Brain microvascular endothelial cell (primary cell): ENCODE measurements around the gene NBR1.
"Not testable (repeated sequence)": the region's sequence is repeated elsewhere in the genome, so short reads cannot be mapped to it uniquely, and the experiment has no call there.

Source experiments
- DNase-seq: peaks from one replicate; pipeline ENCODE4 v3.0.0-alpha.2; 2020
- H3K27ac ChIP-seq: fragments of 250-450 bp; sonication (Bioruptor Pico); 2 replicates; pipeline ENCODE4 v1.5.1; 2020; ENCODE audit warnings: mild to moderate bottlenecking, moderate library complexity
- H3K27me3 ChIP-seq: fragments of 250-450 bp; sonication (Bioruptor Pico); replicated peaks from 2 replicates; pipeline ENCODE4 v1.5.1; 2020; ENCODE audit warnings: mild to moderate bottlenecking
- H3K36me3 ChIP-seq: fragments of 250-450 bp; sonication (Bioruptor Pico); replicated peaks from 2 replicates; pipeline ENCODE4 v1.5.1; 2020; ENCODE audit warnings: mild to moderate bottlenecking
- H3K4me3 ChIP-seq: 2 replicates; pipeline ENCODE4 v1.5.1; 2011; ENCODE audit warnings: low read depth, mild to moderate bottlenecking, control low read depth, low read length, moderate library complexity
- in situ Hi-C: cut with HindIII; loops from 2 replicates; pipeline ENCODE4 v1.10.0; 2017; ENCODE audit warnings: low sequenced_read_pairs, low pct_ligation_motif_present
- TF ChIP-seq, protein P1 (sequence below): IDR thresholded peaks from 2 replicates; pipeline ENCODE4 v1.5.1; 2011; ENCODE audit warnings: low read depth, mild to moderate bottlenecking, moderate library complexity, low read length, control low read depth, inconsistent platforms; ENCODE audit errors: missing control alignments

NBR1 gene

DNA sequence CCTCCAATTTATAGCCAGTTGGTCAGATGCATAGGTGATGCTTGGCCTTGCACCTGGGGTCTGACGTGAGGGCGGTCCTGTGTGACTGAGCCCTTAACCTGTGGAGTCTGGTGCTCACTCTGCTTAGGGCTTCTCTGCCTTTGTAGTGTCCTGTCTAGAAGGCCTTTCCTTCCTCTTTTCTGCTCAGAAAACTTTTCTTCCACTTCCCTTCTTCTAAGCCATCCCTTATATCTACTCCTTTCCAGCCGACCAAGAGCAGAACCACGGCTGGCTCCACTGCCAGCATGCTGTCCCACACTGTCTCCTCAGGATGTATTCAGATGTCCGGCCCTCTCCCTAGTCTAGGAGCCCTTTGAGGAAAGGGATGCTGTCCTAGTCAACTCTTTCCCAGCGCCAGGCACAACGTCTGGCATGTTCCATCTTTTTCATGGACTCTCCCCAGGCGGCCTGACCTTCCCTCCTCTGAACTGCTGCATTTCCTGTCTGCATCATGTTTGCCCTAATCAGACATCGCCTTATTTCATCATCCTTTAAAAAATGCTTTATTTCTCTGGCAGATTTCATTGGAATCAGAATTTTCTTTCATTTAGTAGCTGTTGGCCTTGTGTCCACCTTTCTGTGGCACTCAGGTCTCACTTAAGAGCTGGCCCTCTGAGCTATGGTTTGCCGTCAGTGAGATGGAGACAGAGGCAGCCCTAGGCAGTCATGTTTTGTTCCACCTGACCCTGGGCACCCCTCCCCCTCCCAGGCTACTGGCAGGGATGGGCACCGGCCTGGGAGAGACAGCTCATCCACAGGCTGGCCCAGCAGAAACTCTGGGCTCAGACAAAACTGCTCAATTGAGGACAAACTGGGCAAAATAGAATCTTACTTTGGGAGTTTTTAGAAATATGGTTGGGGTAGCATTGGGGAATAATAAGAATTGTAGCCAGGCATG lies 30.4 kb upstream of the NBR1 start:
- in situ Hi-C loops = no loop called here

GRCh38 chr17:43142153-43142552 lies 28.9 kb upstream of the NBR1 start:
- Histone ChIP-seq H3K4me3 (no peak overlapping the region), H3K27me3 (no peaks in the 10 kb centered on the region), H3K27ac (no peak overlapping the region), H3K36me3 (no peaks in the 10 kb centered on the region)
- TF ChIP-seq, protein P1, sequence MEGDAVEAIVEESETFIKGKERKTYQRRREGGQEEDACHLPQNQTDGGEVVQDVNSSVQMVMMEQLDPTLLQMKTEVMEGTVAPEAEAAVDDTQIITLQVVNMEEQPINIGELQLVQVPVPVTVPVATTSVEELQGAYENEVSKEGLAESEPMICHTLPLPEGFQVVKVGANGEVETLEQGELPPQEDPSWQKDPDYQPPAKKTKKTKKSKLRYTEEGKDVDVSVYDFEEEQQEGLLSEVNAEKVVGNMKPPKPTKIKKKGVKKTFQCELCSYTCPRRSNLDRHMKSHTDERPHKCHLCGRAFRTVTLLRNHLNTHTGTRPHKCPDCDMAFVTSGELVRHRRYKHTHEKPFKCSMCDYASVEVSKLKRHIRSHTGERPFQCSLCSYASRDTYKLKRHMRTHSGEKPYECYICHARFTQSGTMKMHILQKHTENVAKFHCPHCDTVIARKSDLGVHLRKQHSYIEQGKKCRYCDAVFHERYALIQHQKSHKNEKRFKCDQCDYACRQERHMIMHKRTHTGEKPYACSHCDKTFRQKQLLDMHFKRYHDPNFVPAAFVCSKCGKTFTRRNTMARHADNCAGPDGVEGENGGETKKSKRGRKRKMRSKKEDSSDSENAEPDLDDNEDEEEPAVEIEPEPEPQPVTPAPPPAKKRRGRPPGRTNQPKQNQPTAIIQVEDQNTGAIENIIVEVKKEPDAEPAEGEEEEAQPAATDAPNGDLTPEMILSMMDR = no peak
- in situ Hi-C loops = no loop called here
- no peak for DNase-seq

More for the DNA sequence above, 30.4 kb upstream of the NBR1 start:
- H3K27me3 ChIP-seq = no peaks in the 10 kb centered on the region
- no peaks in the 10 kb centered on the region for H3K36me3 ChIP-seq
- DNase-seq = no peak
- no peak overlapping the region for H3K4me3 ChIP-seq
- TF ChIP-seq, protein P1 = no peak
- no peak overlapping the region for H3K27ac ChIP-seq

- H3K27me3 ChIP-seq = no peaks in the 10 kb centered on the region
- DNase-seq = no peak
- H3K4me3 ChIP-seq = no peak overlapping the region
- in situ Hi-C loops = no loop called here
- H3K27ac ChIP-seq = no peak overlapping the region
- TF ChIP-seq, protein P1 = no peak
- H3K36me3 ChIP-seq = no peaks in the 10 kb centered on the region
Observed at GRCh38 chr17:43143201-43143600, 27.8 kb upstream of the NBR1 start.

GRCh38 chr17:43146649-43147048 lies 24.4 kb upstream of the NBR1 start:
- DNase-seq = no peak
- H3K27me3 ChIP-seq = no peaks in the 10 kb centered on the region
- in situ Hi-C loops = no loop called here
- H3K27ac ChIP-seq = no peak overlapping the region
- H3K36me3 ChIP-seq = no peaks in the 10 kb centered on the region
- H3K4me3 ChIP-seq = no peak overlapping the region
- TF ChIP-seq, protein P1 = no peak

DNA sequence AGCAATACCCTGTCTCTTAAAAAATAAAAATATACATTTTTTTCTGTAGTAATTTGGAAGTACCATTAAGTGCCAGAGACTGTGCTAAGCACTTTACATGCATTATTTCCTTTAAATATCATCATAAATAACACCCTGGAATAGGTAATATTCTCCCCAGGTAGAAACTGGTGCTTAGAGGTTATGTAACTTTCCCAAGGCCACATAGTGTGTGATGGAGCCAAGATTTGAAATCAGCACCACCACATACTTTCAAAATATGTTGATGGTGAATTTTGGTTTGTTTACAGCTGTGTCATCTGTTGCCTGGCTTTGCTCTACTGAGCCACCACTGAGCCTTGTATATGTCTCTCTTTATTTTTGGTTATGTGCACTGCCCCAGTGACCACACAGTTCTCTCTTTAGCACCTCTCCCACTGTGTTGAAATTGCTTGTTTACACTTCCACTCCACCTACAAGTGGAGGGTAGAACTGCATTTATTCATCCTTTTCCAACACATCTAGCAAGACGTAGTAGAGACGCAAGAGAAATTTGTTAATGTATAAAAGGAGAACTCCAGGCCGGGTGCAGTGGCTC lies 19.0 kb upstream of the NBR1 start:
- in situ Hi-C loops = no loop called here
- Histone ChIP-seq H3K36me3 (no peaks in the 10 kb centered on the region), H3K27ac (no peak overlapping the region), H3K4me3 (no peak overlapping the region), H3K27me3 (no peaks in the 10 kb centered on the region)
- DNase-seq = no peak
- TF ChIP-seq, protein P1 = no peak

DNA sequence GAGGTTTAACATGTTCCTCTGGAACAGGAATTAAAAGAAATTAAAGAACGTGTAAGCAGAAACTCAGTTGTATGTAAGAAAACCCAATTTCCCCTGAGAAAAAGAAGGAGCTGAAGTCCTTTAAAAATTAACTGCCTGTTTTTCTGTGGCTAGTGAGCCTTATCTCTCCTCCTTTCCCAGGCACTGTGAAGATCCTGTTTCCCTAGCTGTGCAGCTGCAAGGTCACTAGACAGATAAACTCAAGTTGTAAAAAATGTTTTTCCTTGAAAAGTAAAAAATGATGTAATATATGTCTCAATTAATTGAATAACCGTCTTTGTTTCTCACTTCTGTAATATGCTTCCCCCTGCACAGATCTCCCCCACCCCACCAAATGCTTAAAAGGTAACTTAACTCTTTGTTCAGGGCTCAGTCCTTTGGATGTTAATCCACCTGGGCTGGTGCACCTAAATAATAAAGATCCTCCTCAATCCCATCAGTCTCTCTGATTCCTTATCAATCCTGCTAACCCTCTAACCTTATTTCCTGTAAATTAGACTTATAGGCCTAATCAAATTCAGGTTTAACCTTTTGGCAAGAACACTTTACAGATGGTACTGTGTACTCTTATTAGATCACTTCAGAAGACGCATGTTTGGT lies 17.7 kb upstream of the NBR1 start:
- in situ Hi-C loops, H3K4me3 ChIP-seq, H3K27me3 ChIP-seq, H3K27ac ChIP-seq, DNase-seq, H3K36me3 ChIP-seq: not testable (repeated sequence)
